Lower lobe of right lung (tissue), 2 donors: ENCODE results near the gene LPO. TPM values are rescaled to one million over a fixed set of nuclear protein-coding genes. Genes with fewer than 3 reads are reported as not detected.

Source experiments
- ATAC-seq, 2 donors: fragments of 200-7000 bp; cut with Tn5 transposase; one replicate each; pipeline ENCODE4 v1.9.1; 2020 to 2022; ENCODE audit warnings: mild to moderate bottlenecking in 2 of 2, moderate library complexity in 2 of 2
- DNase-seq: peaks from one replicate; pipeline ENCODE4 v3.0.0-alpha.2; 2020
- H3K27ac ChIP-seq: fragments of 200-600 bp; one replicate; pipeline ENCODE4 v1.8.0; 2022
- H3K27me3 ChIP-seq: fragments of 200-600 bp; one replicate; pipeline ENCODE4 v1.8.0; 2022; ENCODE audit warnings: low read depth
- H3K36me3 ChIP-seq: fragments of 200-600 bp; one replicate; pipeline ENCODE4 v1.8.0; 2022; ENCODE audit warnings: mild to moderate bottlenecking
- H3K4me1 ChIP-seq: fragments of 200-600 bp; one replicate; pipeline ENCODE4 v1.8.0; 2022
- H3K4me3 ChIP-seq: fragments of 200-600 bp; one replicate; pipeline ENCODE4 v1.8.0; 2022; ENCODE audit warnings: mild to moderate bottlenecking
- H3K9me3 ChIP-seq: fragments of 200-600 bp; one replicate; pipeline ENCODE4 v1.8.0; 2022
- CTCF ChIP-seq: fragments of 200-600 bp; IDR thresholded peaks from one replicate; pipeline ENCODE4 v1.8.0; 2022; ENCODE audit warnings: antibody characterized with exemption, mild to moderate bottlenecking
- intact Hi-C: fragments of 100-400 bp; cut with DNase I; formaldehyde crosslinking; loops from one replicate; pipeline ENCODE4 v1.11.0; 2022
- total RNA-seq: library from RNA; stranded (reverse); fragmentation: NEBNext Ultra II Directional; extraction: Animal tissue kit (Norgen Biotek cat#: 25700); gene quantifications from one replicate; pipeline ENCODE4 v1.2.1, GENCODE V29; 2021
- donor health status: DM: no; HTN: yes; CAD: no; lungs with severe emphysema.

LPO gene
- total RNA-seq, 1 donor from 2014 or later = not detected

DNA sequence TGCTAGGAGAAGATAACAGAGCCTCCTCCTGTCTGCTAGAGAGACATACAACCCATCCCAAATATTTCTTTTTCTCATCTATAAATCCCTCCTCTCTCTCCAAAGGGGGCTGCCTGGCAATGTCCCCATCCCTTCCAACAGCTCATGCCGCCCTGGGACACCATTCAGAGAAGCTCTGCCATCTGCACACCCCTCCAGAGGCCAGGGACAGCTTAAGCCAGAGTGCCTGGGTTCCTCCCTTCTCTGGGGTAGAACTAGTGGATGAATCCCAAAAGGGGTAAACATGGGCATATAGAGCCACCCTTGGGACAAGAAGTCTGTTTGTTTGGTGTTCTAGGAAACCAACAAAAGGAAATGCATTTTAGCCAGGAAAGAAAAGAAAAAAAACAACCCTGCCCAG lies 2.6 kb upstream of the LPO start:
- no peaks in the 10 kb centered on the region for H3K36me3 ChIP-seq
- no peaks in the 10 kb centered on the region for H3K4me1 ChIP-seq
- peaks cover 17% of the 10 kb centered on the region for H3K27me3 ChIP-seq
- intact Hi-C loops = no loop called here
- no peak for TF ChIP-seq CTCF
- H3K4me3 ChIP-seq = no peak overlapping the region
- DNase-seq = no peak
- no peaks in the 10 kb centered on the region for H3K9me3 ChIP-seq
- no peak for ATAC-seq
- H3K27ac ChIP-seq = no peak overlapping the region

DNA sequence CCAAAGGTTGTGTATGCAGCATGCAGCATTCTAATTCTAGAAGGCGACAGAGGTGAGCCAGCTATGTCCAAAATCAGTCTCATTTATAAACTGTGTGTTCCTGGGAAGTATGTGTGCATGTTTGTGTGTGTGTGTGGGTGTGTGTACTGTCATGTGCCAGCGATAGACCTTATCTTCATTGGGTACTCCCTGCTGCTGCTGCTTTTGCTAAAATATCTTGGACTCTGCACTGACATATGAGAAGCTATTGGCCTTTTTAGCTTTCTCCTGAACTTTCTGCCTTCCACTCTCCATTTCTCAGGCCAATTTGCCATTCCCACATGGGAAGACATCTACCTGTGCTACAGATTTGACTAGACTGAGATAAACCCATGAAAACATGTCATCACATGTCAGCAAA lies 2.0 kb upstream of the LPO start:
- no peak for DNase-seq
- no peak for TF ChIP-seq CTCF
- ATAC-seq = no peak
- H3K27ac ChIP-seq = no peak overlapping the region
- H3K9me3 ChIP-seq = no peaks in the 10 kb centered on the region
- intact Hi-C loops = no loop called here
- H3K4me3 ChIP-seq = no peak overlapping the region
- H3K4me1 ChIP-seq = no peaks in the 10 kb centered on the region
- no peaks in the 10 kb centered on the region for H3K36me3 ChIP-seq
- peaks cover 21% of the 10 kb centered on the region for H3K27me3 ChIP-seq

GRCh38 chr17:58239987-58240386 lies 1.6 kb downstream of the LPO start:
- no peaks in the 10 kb centered on the region for H3K4me1 ChIP-seq
- TF ChIP-seq CTCF = no peak
- no peak for DNase-seq
- H3K4me3 ChIP-seq = no peak overlapping the region
- H3K9me3 ChIP-seq = no peaks in the 10 kb centered on the region
- no peak overlapping the region for H3K27ac ChIP-seq
- no peaks in the 10 kb centered on the region for H3K36me3 ChIP-seq
- no peak for ATAC-seq
- intact Hi-C loops = no loop called here
- peaks cover 44% of the 10 kb centered on the region for H3K27me3 ChIP-seq

DNA sequence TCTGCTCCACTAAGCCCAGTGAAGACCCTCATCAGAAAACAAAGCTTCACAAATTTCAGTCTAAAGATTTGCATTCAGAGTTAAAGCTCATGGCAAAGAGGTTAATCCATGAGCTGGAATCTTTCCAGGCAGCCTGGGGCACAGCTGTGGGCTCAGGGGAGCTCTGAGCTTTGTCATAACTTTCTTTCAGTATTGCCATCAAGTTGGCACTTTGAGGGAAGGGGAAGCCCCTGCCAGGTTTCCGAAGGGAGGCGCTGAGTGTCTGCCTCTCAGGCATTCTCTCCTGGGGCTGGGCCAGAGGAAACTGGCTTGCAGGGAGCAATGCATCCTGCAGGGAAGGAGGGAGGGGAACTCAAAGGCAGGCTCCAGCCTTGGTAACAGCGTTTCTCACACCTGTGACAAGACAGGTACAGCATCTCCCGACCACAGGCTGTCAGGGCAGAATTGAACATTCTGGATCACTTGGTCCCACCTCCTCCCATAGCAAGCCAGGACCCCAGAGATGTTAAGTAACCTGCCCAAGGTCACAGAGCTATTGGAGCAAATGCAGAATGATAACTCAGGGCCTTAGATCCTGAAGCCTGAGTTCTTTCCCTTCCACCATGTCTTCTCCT lies 3.9 kb downstream of the LPO start:
- H3K36me3 ChIP-seq = no peaks in the 10 kb centered on the region
- no peak overlapping the region for H3K27ac ChIP-seq
- H3K27me3 ChIP-seq = peaks cover 43% of the 10 kb centered on the region
- no peaks in the 10 kb centered on the region for H3K4me1 ChIP-seq
- TF ChIP-seq CTCF = no peak
- intact Hi-C loops = no loop called here
- DNase-seq (no peak), ATAC-seq (no peak)
- no peak overlapping the region for H3K4me3 ChIP-seq
- no peaks in the 10 kb centered on the region for H3K9me3 ChIP-seq

GRCh38 chr17:58244963-58245362 lies 6.6 kb downstream of the LPO start:
- no peak for ATAC-seq
- no peak for DNase-seq
- no peak overlapping the region for H3K4me3 ChIP-seq
- H3K27ac ChIP-seq = no peak overlapping the region
- intact Hi-C loops = no loop called here
- H3K9me3 ChIP-seq = no peaks in the 10 kb centered on the region
- no peak for TF ChIP-seq CTCF
- peaks cover 11% of the 10 kb centered on the region for H3K4me1 ChIP-seq
- H3K36me3 ChIP-seq = no peaks in the 10 kb centered on the region
- H3K27me3 ChIP-seq = peaks cover 44% of the 10 kb centered on the region
